ENCODE results near the gene RABGAP1L.
A peak's percentile ranks its signal among the peaks of the same experiment; 100 is the strongest.

The RABGAP1L gene

DNA sequence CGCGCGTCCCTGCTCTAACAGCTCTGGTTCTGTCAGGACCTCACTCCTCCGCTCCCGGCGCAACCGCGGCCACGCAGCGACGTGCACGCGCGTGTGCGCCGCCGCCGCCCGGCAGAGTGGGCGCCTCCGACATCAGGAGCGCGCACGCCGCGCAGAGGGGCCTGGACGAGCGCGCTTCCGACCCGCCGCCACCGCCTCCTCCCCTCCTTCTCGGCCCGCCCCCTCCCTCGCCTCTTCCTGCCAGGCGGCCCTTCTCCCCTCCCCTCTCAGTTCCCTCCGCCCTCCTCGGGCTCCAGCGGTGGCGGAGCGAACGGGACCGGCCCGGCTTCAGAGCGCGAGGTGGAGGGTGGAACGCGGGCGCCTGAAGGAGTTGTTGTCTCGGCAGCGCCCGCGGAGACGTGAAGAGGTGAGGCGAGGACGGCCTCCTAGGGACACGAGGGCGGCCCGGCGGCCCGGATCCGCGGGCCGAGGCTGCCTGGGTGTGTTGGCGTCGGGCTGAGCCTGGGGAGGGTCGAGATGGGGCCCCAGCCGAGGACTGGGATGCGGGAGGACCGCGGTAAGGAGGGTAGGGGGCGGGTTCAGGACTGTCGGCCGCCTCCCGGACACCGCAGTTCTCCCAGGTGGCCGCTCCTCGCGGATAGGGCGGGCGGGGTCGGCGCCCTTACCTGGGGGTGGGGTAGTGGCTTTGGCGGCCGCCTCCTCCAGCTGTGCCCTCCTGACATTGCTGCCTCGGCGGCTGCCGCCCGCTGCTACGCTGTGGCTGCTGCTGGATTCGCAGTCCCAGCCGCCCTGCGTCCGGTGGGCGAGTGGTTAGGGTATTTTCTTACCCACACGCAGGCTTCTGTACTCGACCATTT is at the start of gene RABGAP1L:
TSS of gene RABGAP1L (plus strand) at position 269 of the 857 bp plus-strand sequence.
- peak; percentile 96 for DNase-seq (ENCODE audit: low spot score)
- no peak for TF ChIP-seq CTCF (IDR thresholded peaks at IDR 0.05)

GRCh38 chr1:174110053-174110452 is 49.3 kb upstream of the RABGAP1L start:
- TF ChIP-seq CTCF (IDR thresholded peaks at IDR 0.05) = no peak
- H3K4me3 ChIP-seq = no peak overlapping the region
- no peak for DNase-seq (ENCODE audit: low spot score)
- no peak overlapping the region for H3K27ac ChIP-seq

More for the DNA sequence above, at the start of gene RABGAP1L:
- Histone ChIP-seq H3K27ac (peak within 1 kb of the TSS; percentile 77 to 88), H3K4me3 (peak within 1 kb of the TSS; percentile 86)

GRCh38 chr1:174112489-174113162 is 46.7 kb upstream of the RABGAP1L start:
- DNase-seq (ENCODE audit: low spot score) = no peak
- TF ChIP-seq CTCF (IDR thresholded peaks at IDR 0.05) = no peak
- Histone ChIP-seq H3K4me3 (no peak overlapping the region), H3K27ac (no peak overlapping the region)

- no peak for DNase-seq (ENCODE audit: low spot score)
- no peak overlapping the region for H3K27ac ChIP-seq
- no peak for TF ChIP-seq CTCF (IDR thresholded peaks at IDR 0.05)
- no peak overlapping the region for H3K4me3 ChIP-seq
Measured at GRCh38 chr1:174114106-174114505, 45.2 kb upstream of the RABGAP1L start.

- Histone ChIP-seq H3K27ac (no peak overlapping the region), H3K4me3 (no peak overlapping the region)
- no peak for TF ChIP-seq CTCF (IDR thresholded peaks at IDR 0.05)
- DNase-seq (ENCODE audit: low spot score) = no peak
Measured at GRCh38 chr1:174114788-174115448, 44.4 kb upstream of the RABGAP1L start.

DNA sequence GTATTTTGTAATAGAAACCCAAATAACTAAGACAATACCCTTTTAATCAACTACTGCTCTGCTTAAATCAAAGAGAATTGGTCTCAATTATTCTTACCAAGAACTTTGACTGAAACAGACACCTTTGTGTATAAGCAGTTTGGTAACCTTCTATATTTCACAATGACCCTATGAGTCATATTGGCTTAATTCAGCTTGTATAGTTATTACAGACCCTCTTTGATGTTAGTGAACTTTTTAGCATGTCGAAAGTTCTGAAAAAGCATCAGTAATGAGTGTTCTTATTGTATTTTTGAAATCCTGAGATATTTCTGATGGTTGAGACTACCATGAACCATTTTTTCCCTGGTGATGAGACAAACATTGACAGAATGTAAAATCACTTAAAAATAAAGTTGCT is 43.3 kb upstream of the RABGAP1L start:
- DNase-seq (ENCODE audit: low spot score) = no peak
- H3K27ac ChIP-seq = no peak overlapping the region
- H3K4me3 ChIP-seq = no peak overlapping the region
- no peak for TF ChIP-seq CTCF (IDR thresholded peaks at IDR 0.05)

All from coronary artery (tissue), 2 donors.